Naive B cell (primary cell): ENCODE results near the gene AFAP1. TPM values are rescaled to one million over a fixed set of nuclear protein-coding genes. Genes with fewer than 3 reads are reported as not detected.
A peak's percentile ranks its signal among the peaks of the same experiment; 100 is the strongest.

Experiments used
- ATAC-seq, 2 donors: fragments of 150-1000 bp; cut with Tn5 transposase; 2 replicates each; pipeline ENCODE4 v1.10.0; 2021; ENCODE audit warnings: low read depth in 2 of 2, mild to moderate bottlenecking in 2 of 2, moderate library complexity in 2 of 2
- DNase-seq: peaks from one replicate; pipeline ENCODE4 v3.0.0; 2022
- H3K27ac Mint-ChIP-seq, 6 donors: one replicate each; pipeline ENCODE4 v1.8.0; 2020 to 2022; ENCODE audit warnings: mild to moderate bottlenecking in 6 of 6, mixed read lengths in 6 of 6, moderate library complexity in 5 of 6, inconsistent platforms in 2 of 6
- H3K27me3 Mint-ChIP-seq, 3 donors: one replicate each; pipeline ENCODE4 v1.8.0; 2021 to 2022; ENCODE audit warnings: mixed read lengths in 3 of 3, mild to moderate bottlenecking in 1 of 3
- H3K36me3 Mint-ChIP-seq, 2 donors: one replicate each; pipeline ENCODE4 v1.8.0; 2020 to 2022; ENCODE audit warnings: mixed read lengths in 2 of 2, inconsistent platforms in 1 of 2, mild to moderate bottlenecking in 1 of 2
- H3K4me1 Mint-ChIP-seq, 3 donors: one replicate each; pipeline ENCODE4 v1.8.0; 2020 to 2022; ENCODE audit warnings: mixed read lengths in 3 of 3, inconsistent platforms in 1 of 3, mild to moderate bottlenecking in 1 of 3, moderate library complexity in 1 of 3
- H3K4me3 Mint-ChIP-seq, 8 donors: one replicate each; pipeline ENCODE4 v1.8.0; 2020 to 2022; ENCODE audit warnings: mild to moderate bottlenecking in 8 of 8, mixed read lengths in 8 of 8, moderate library complexity in 8 of 8, inconsistent platforms in 2 of 8
- H3K9me3 Mint-ChIP-seq, 7 donors: one replicate each; pipeline ENCODE4 v1.8.0; 2020 to 2022; ENCODE audit warnings: mixed read lengths in 7 of 7, mild to moderate bottlenecking in 5 of 7, inconsistent platforms in 2 of 7, moderate library complexity in 1 of 7
- polyA plus RNA-seq, 6 donors: library from polyadenylated mRNA; unstranded; fragments of 300-500 nt; fragmentation: Illumina TruSeq; gene quantifications; one replicate each; pipeline ENCODE4 v1.2.3, GENCODE V29; 2021; ENCODE audit warnings: low read depth in 6 of 6

The AFAP1 gene
- polyA plus RNA-seq, 6 donors from 2014 or later: not detected

DNA sequence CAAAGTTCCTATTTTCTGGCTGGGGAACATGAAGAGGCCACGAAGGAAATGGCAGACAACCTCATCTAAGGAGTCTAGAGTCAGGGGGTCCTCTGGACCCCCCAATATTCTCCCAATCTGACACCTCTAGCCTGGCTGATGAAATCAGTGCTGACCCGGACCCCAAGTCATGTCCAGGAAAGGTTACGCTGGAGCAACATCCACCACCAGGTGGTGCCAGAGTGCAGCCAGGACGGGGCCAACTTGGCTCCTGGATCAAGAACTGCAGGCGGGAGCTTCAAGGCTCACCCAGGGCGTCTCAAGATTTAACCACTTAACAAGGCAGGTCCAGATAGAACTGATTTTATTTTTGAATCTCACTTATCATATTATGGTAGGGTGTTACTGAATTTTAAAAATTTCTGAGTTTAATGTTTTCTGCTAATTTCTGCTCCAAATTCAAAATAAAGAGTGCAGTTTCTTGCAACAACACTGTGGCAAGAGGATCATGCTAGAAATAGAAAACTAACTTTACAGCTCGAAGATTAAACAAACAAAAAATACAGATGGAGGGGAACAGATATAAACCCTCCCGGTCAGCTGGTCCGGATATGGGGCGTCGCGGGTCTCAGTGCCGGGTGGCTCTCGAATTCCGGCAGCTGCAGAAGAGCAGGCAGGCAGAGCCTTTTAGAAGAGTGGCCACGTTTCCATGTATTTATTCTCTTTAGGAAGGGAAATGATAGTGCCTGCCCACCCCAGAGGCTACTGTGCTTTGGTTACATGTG lies 135.5 kb downstream of the AFAP1 start:
- ATAC-seq: peak; percentile 63 to 66
- Mint-ChIP-seq H3K27ac (peak overlapping the region in 1 of 6 donors; percentile 54), H3K4me3 (no peak overlapping the region)

DNA sequence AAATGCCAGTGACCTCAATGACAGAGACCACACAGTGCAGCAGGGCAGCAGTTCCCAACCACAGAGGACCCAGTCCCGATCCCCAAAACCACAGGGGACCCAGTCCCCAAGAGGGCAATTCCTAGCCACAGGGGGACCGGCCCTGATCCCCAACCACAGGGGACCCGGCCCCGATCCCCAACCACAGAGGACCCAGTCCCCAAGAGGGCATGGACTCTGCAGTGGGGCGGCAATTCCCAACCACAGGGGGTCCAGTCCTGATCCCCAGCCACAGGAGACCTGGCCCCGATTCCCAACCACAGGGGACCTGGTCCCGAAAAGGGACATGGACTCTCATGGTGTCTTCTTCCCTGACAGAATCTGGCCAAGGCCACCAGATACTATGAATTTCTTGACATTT lies 136.3 kb downstream of the AFAP1 start:
- Mint-ChIP-seq H3K4me3 (no peak overlapping the region), H3K36me3 (no peaks in the 10 kb centered on the region), H3K4me1 (peaks cover 0 to 4% (median 0%) of the 10 kb centered on the region in 3 donors), H3K9me3 (peaks cover 0 to 6% (median 0%) of the 10 kb centered on the region in 7 donors), H3K27me3 (peaks cover 10 to 54% (median 38%) of the 10 kb centered on the region in 3 donors), H3K27ac (no peak overlapping the region)
- ATAC-seq (no peak), DNase-seq (no peak)

More for the DNA sequence above, 135.5 kb downstream of the AFAP1 start:
- Mint-ChIP-seq H3K27me3 (peaks cover 14 to 51% (median 44%) of the 10 kb centered on the region in 3 donors), H3K9me3 (no peaks in the 10 kb centered on the region), H3K4me1 (peaks cover 0 to 4% (median 0%) of the 10 kb centered on the region in 3 donors), H3K36me3 (no peaks in the 10 kb centered on the region)
- peak; percentile 37 for DNase-seq

GRCh38 chr4:7802093-7802726 lies 137.5 kb downstream of the AFAP1 start:
- no peak overlapping the region for H3K4me3 Mint-ChIP-seq
- no peaks in the 10 kb centered on the region for H3K36me3 Mint-ChIP-seq
- DNase-seq (peak; percentile 36), ATAC-seq (peak; percentile 72 to 73)
- peaks cover 7 to 43% (median 32%) of the 10 kb centered on the region in 3 donors for H3K27me3 Mint-ChIP-seq
- H3K27ac Mint-ChIP-seq: peak overlapping the region in 1 of 6 donors; percentile 1
- H3K9me3 Mint-ChIP-seq: peaks cover 0 to 9% (median 2%) of the 10 kb centered on the region in 7 donors
- H3K4me1 Mint-ChIP-seq: peaks cover 0 to 4% (median 0%) of the 10 kb centered on the region in 3 donors

GRCh38 chr4:7801641-7802040 lies 138.0 kb downstream of the AFAP1 start:
- Mint-ChIP-seq H3K4me1 (peaks cover 0 to 4% (median 0%) of the 10 kb centered on the region in 3 donors), H3K4me3 (no peak overlapping the region), H3K36me3 (no peaks in the 10 kb centered on the region), H3K27ac (no peak overlapping the region), H3K9me3 (peaks cover 0 to 9% (median 2%) of the 10 kb centered on the region in 7 donors), H3K27me3 (peaks cover 7 to 38% (median 30%) of the 10 kb centered on the region in 3 donors)
- ATAC-seq (no peak), DNase-seq (no peak)

DNA sequence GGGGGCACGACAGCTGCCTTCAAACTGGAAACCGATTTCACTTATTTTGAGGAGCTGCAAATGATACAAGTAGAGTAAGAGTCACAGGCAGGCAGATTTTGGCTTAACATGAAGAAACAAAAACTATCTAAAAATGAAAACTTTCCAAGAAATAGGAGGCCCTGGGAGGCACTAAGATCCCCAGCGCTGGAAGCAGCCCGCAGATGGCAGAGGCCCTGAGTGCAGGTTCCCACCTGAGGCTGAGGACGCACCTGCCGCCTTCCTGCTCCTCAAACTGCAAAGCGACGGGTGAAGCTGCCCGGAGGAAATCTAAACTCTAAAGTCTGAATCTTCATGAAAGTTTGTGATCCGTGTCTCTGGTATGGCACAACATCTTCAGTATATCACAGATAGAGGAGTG lies 138.7 kb downstream of the AFAP1 start:
- peaks cover 7 to 33% (median 26%) of the 10 kb centered on the region in 3 donors for H3K27me3 Mint-ChIP-seq
- peaks cover 0 to 9% (median 2%) of the 10 kb centered on the region in 7 donors for H3K9me3 Mint-ChIP-seq
- no peak overlapping the region for H3K27ac Mint-ChIP-seq

DNA sequence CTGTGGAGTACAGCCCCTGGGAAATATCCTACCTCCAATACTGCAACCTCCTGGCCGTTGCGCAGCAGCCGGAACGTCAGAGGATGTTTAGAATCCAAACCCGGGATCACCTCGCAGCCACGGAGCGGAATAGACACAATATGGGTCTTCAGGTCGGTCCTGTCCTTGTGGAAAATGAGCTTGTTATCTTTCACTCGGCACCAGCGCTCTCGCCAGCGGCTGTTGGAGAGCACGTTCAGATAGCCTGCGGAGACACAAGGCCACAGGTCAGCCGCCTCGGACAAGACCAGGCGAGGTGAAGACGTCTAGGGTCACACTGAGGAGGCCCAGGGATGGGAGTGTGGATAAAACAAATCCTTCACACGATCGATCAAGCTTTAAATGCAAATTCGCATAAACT lies 139.3 kb downstream of the AFAP1 start:
- H3K9me3 Mint-ChIP-seq: peaks cover 0 to 9% (median 2%) of the 10 kb centered on the region in 7 donors
- no peak for ATAC-seq
- no peak overlapping the region for H3K4me3 Mint-ChIP-seq
- DNase-seq: no peak
- peaks cover 0 to 4% (median 0%) of the 10 kb centered on the region in 3 donors for H3K4me1 Mint-ChIP-seq
- peak overlapping the region in 1 of 6 donors; percentile 75 for H3K27ac Mint-ChIP-seq
- no peaks in the 10 kb centered on the region for H3K36me3 Mint-ChIP-seq
- peaks cover 2 to 27% (median 20%) of the 10 kb centered on the region in 3 donors for H3K27me3 Mint-ChIP-seq

More for the DNA sequence above, 138.7 kb downstream of the AFAP1 start:
- no peak for ATAC-seq
- Mint-ChIP-seq H3K36me3 (no peaks in the 10 kb centered on the region), H3K4me1 (peaks cover 0 to 4% (median 0%) of the 10 kb centered on the region in 3 donors), H3K4me3 (no peak overlapping the region)
- no peak for DNase-seq

- Mint-ChIP-seq H3K9me3 (peaks cover 0 to 9% (median 2%) of the 10 kb centered on the region in 7 donors), H3K27ac (no peak overlapping the region), H3K27me3 (peaks cover 0 to 21% (median 15%) of the 10 kb centered on the region in 3 donors), H3K36me3 (no peaks in the 10 kb centered on the region), H3K4me3 (no peak overlapping the region), H3K4me1 (peaks cover 0 to 4% (median 0%) of the 10 kb centered on the region in 3 donors)
- no peak for ATAC-seq
- no peak for DNase-seq
Observed at GRCh38 chr4:7799736-7800135, 139.9 kb downstream of the AFAP1 start.

DNA sequence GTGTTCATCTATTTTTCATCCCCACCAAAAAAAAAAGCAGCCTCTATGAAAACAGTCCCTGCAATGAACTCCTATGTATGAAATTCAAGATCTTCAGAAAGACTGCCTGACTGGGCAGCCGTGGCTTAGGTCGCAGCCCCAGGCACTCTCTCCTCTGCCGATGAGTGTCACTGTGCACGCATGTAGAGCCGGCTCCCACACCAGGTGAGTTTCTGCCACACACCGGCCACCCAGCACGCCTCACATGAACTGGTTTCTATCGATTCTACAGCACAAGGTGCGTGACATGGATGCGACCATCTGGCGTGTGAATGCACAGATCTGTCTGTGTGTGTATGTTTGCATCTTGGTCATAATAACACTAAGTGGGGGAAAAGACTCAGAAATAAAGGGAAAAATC lies 140.4 kb downstream of the AFAP1 start:
- ATAC-seq: no peak
- Mint-ChIP-seq H3K9me3 (peaks cover 0 to 9% (median 2%) of the 10 kb centered on the region in 7 donors), H3K27ac (peak overlapping the region in 1 of 6 donors; percentile 17), H3K36me3 (no peaks in the 10 kb centered on the region), H3K4me3 (no peak overlapping the region), H3K27me3 (peaks cover 0 to 21% (median 15%) of the 10 kb centered on the region in 3 donors), H3K4me1 (peaks cover 0 to 4% (median 0%) of the 10 kb centered on the region in 3 donors)
- DNase-seq: no peak

GRCh38 chr4:7798178-7798995 lies 141.3 kb downstream of the AFAP1 start:
- Mint-ChIP-seq H3K36me3 (no peaks in the 10 kb centered on the region), H3K27ac (peak overlapping the region in 1 of 6 donors; percentile 59)

DNA sequence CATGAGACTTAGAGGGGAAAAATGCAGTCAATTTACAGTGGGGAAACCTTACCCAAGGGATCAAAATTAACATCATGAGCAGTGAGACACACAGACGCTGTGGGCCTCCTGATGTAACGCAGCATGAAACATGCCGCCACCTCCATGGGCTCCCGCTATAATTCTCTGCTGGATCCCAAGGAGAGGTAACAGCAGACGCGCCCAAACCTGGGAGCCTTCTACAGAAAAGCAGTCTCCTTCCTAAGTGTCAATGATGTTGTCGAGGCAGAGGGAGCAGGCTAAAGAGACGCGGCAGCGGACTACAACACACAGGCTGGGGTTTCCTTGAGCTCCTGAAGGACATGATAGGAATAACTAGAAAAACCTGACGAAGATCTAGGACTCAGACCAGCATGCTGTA lies 142.3 kb downstream of the AFAP1 start:
- peaks cover 0 to 7% (median 4%) of the 10 kb centered on the region in 3 donors for H3K4me1 Mint-ChIP-seq
- H3K36me3 Mint-ChIP-seq: no peaks in the 10 kb centered on the region
- no peak overlapping the region for H3K27ac Mint-ChIP-seq
- peaks cover 0 to 22% (median 15%) of the 10 kb centered on the region in 3 donors for H3K27me3 Mint-ChIP-seq
- H3K9me3 Mint-ChIP-seq: peaks cover 0 to 9% (median 2%) of the 10 kb centered on the region in 7 donors
- DNase-seq (no peak), ATAC-seq (no peak)
- no peak overlapping the region for H3K4me3 Mint-ChIP-seq

More at GRCh38 chr4:7798178-7798995, 141.3 kb downstream of the AFAP1 start:
- Mint-ChIP-seq H3K4me1 (peaks cover 0 to 4% (median 0%) of the 10 kb centered on the region in 3 donors), H3K27me3 (peaks cover 0 to 21% (median 15%) of the 10 kb centered on the region in 3 donors), H3K9me3 (peaks cover 0 to 9% (median 2%) of the 10 kb centered on the region in 7 donors), H3K4me3 (no peak overlapping the region)
- DNase-seq (no peak), ATAC-seq (no peak)

DNA sequence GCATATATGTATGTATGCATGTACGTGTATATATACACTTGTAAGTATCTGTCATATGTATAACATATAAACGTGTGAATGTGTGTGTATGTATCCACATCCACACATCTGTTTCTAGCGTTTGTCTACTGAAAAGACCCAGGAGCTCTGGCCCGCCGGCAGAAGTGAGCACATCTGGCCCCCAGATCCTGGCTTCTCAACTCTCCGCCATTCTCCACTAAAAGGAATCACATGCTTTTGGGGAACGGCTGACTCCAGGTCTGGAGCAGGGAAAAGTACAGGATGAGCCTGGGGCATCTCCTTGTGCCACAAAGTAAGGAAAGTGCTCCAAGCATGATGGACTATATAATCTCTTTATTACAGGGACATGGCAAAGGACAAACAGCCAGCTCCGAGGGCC lies 143.7 kb downstream of the AFAP1 start:
- H3K4me1 Mint-ChIP-seq: peaks cover 0 to 6% (median 3%) of the 10 kb centered on the region in 3 donors
- peaks cover 0 to 28% (median 19%) of the 10 kb centered on the region in 3 donors for H3K27me3 Mint-ChIP-seq
- no peak for DNase-seq
- ATAC-seq: no peak
- H3K27ac Mint-ChIP-seq: no peak overlapping the region
- no peaks in the 10 kb centered on the region for H3K36me3 Mint-ChIP-seq
- no peak overlapping the region for H3K4me3 Mint-ChIP-seq
- peaks cover 0 to 9% (median 2%) of the 10 kb centered on the region in 7 donors for H3K9me3 Mint-ChIP-seq

GRCh38 chr4:7793186-7793585 lies 146.5 kb downstream of the AFAP1 start:
- ATAC-seq: no peak
- DNase-seq: no peak
- peaks cover 0 to 5% (median 0%) of the 10 kb centered on the region in 7 donors for H3K9me3 Mint-ChIP-seq
- peaks cover 0 to 21% (median 12%) of the 10 kb centered on the region in 3 donors for H3K27me3 Mint-ChIP-seq
- no peaks in the 10 kb centered on the region for H3K36me3 Mint-ChIP-seq
- no peak overlapping the region for H3K4me3 Mint-ChIP-seq
- H3K4me1 Mint-ChIP-seq: peaks cover 0 to 6% (median 3%) of the 10 kb centered on the region in 3 donors
- H3K27ac Mint-ChIP-seq: no peak overlapping the region

- peaks cover 0 to 6% (median 3%) of the 10 kb centered on the region in 3 donors for H3K4me1 Mint-ChIP-seq
- H3K36me3 Mint-ChIP-seq: no peaks in the 10 kb centered on the region
- H3K4me3 Mint-ChIP-seq: no peak overlapping the region
- ATAC-seq: peak in 1 of 2 donors; percentile 65
- H3K27ac Mint-ChIP-seq: no peak overlapping the region
- peaks cover 0 to 21% (median 9%) of the 10 kb centered on the region in 3 donors for H3K27me3 Mint-ChIP-seq
- H3K9me3 Mint-ChIP-seq: peaks cover 0 to 3% (median 0%) of the 10 kb centered on the region in 7 donors
- no peak for DNase-seq
Observed at GRCh38 chr4:7792616-7793015, 147.0 kb downstream of the AFAP1 start.
